PFSK-1 (cell line): ENCODE data around the gene ADAMTS2.

Experiments
- FOXP2 ChIP-seq: optimal IDR thresholded peaks from 2 replicates; pipeline ENCODE3; 2011; ENCODE audit warnings: borderline replicate concordance, control low read depth, inconsistent platforms; ENCODE audit not compliant: insufficient read depth; ENCODE audit errors: extremely low read length, extremely low read depth
- SIN3A ChIP-seq: IDR thresholded peaks from 2 replicates; pipeline ENCODE4 v1.6.1; 2012; ENCODE audit warnings: mild to moderate bottlenecking, low read length, moderate library complexity, borderline replicate concordance; ENCODE audit not compliant: insufficient read depth

GRCh38 chr5:179301796-179302195 is 43.5 kb downstream of the ADAMTS2 start:
- TF ChIP-seq FOXP2: no peak
- no peak for TF ChIP-seq SIN3A
